ENCODE measurements around the gene INVS. TPM values are rescaled to one million over a fixed set of nuclear protein-coding genes. Genes with fewer than 3 reads are reported as not detected.
A peak's percentile ranks its signal among the peaks of the same experiment; 100 is the strongest.

INVS gene
- total RNA-seq: 10 to 100 TPM; 12.8 to 22.8 (median 18.2) TPM

DNA sequence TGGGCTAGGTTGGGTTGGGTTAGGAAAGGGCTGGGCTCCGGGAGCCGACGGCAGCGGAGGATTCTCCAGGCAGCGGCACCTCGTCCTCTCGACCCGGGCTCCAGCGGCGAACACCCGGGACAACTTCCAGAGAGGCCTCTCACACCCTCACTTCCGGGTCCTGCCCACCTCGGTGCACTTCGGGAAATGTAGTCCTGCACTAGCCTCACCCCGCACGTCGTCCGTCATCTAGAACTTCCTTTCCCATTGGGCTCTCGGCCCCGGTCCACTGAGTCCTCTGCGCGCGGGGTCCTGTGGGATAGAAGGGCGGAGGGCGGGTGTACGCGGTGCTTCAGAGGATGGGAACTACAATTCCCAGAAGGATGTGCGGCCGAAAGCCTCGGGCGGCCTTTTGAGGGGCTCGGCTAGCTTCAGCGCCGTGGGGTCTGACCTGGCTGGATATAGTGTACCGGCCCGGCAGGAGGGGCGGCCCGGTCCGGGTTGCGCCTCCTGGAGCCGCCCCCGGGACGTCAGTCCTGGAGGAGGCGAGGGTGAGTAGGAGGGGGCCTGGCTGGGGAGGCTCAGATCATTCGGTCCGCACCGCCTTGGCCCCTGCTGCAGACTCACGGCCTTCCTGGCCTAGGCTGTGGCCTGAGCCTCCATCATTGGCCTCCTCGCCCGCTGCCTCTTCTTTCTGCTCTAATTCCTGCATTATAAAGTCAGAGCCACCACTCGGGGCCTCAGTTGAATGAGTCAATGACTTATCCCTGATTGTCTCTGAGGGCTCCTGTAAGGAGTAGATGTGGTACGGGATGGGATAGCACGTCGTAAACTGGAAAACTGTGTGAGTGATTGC, at the start of gene INVS, which contains the start of gene ERP44:
Gene INVS (plus strand): TSS at position 357 of the 835 bp plus-strand sequence. CDS start 5,279 bp downstream, outside the sequence.
Gene ERP44 (minus strand): TSS at position 114 of the 835 bp plus-strand sequence. CDS start 160 bp downstream, outside the sequence.
- Histone ChIP-seq H3K9me3 (no peaks in the 10 kb centered on the region), H3K4me1 (peaks cover 31% of the 10 kb centered on the region), H3K27ac (peak within 1 kb of the TSS; percentile 92), H3K36me3 (peaks cover 3% of the 10 kb centered on the region), H3K27me3 (no peaks in the 10 kb centered on the region), H3K4me3 (peak within 1 kb of the TSS; percentile 88)
- peak; percentile 99 to 100 for DNase-seq (ENCODE audit: low spot score in 2 of 2)
- 0% methylated on average over 32 of the region's 54 CpGs for WGBS
- TF ChIP-seq POLR2A (IDR thresholded peaks at IDR 0.05) (peak; percentile 68 to 81), POLR2AphosphoS5 (IDR thresholded peaks at IDR 0.05) (peak in 2 of 3 donors; percentile 66 to 82)
- TF ChIP-seq, protein P1, sequence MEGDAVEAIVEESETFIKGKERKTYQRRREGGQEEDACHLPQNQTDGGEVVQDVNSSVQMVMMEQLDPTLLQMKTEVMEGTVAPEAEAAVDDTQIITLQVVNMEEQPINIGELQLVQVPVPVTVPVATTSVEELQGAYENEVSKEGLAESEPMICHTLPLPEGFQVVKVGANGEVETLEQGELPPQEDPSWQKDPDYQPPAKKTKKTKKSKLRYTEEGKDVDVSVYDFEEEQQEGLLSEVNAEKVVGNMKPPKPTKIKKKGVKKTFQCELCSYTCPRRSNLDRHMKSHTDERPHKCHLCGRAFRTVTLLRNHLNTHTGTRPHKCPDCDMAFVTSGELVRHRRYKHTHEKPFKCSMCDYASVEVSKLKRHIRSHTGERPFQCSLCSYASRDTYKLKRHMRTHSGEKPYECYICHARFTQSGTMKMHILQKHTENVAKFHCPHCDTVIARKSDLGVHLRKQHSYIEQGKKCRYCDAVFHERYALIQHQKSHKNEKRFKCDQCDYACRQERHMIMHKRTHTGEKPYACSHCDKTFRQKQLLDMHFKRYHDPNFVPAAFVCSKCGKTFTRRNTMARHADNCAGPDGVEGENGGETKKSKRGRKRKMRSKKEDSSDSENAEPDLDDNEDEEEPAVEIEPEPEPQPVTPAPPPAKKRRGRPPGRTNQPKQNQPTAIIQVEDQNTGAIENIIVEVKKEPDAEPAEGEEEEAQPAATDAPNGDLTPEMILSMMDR (IDR thresholded peaks at IDR 0.05): no peak

DNA sequence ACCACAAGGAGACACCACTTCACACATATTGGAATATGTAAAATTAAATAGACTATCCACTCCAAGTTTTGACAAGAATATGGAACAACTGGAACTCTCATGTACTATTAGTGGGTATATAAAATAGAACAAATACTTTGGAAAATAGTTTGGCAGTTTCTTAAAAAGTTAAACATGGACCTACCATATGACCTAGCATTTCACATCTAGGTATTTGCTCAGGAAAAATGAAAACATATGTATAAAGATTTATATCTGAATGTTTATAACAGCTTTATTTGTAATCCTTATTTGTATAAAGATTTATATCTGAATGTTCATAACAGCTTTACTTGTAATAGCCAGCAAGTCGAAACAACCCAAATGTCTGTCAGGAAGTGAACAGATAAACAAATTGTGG, 49.5 kb upstream of the INVS start:
- Histone ChIP-seq H3K27ac (no peak overlapping the region), H3K9me3 (no peaks in the 10 kb centered on the region), H3K4me3 (no peak overlapping the region), H3K4me1 (no peaks in the 10 kb centered on the region), H3K36me3 (peaks cover 29% of the 10 kb centered on the region), H3K27me3 (no peaks in the 10 kb centered on the region)
- TF ChIP-seq POLR2AphosphoS5 (IDR thresholded peaks at IDR 0.05): no peak
- TF ChIP-seq EP300 (IDR thresholded peaks at IDR 0.05): no peak
- TF ChIP-seq POLR2A (IDR thresholded peaks at IDR 0.05): no peak
- TF ChIP-seq, protein P1 (IDR thresholded peaks at IDR 0.05): no peak
- 83% methylated on average over 1 of the region's 1 CpG for WGBS
- no peak for DNase-seq (ENCODE audit: low spot score in 2 of 2)

GRCh38 chr9:100052375-100052774, 46.7 kb upstream of the INVS start:
- TF ChIP-seq EP300 (IDR thresholded peaks at IDR 0.05) (no peak), POLR2A (IDR thresholded peaks at IDR 0.05) (no peak)
- no peak for DNase-seq (ENCODE audit: low spot score in 2 of 2)
- Histone ChIP-seq H3K4me1 (no peaks in the 10 kb centered on the region), H3K4me3 (no peak overlapping the region), H3K9me3 (no peaks in the 10 kb centered on the region), H3K27me3 (no peaks in the 10 kb centered on the region), H3K36me3 (peaks cover 26% of the 10 kb centered on the region), H3K27ac (no peak overlapping the region)
- 71% methylated on average over 6 of the region's 6 CpGs for WGBS

DNA sequence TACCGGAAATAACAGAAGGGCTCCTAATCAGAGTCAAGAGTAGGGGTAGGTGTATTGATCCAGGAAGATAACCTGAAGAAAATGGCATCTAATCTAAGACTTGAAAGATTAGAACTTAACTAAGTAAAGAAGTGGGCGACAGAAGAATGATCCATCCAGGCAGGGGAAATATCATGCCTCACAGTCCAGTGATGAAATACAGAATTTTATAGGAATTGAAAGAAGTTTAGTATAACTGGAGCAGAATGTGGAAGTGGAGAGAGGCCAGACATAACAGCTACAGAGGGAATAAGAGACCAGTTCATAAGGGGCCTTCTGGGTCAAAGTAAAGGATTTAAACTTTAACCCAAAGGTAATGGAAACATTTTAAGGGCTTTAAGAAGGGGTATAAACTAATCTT, 42.5 kb upstream of the INVS start:
- WGBS: 91% methylated on average over 2 of the region's 2 CpGs
- H3K4me3 ChIP-seq: no peak overlapping the region

GRCh38 chr9:100057624-100058023, 41.4 kb upstream of the INVS start:
- Histone ChIP-seq H3K4me3 (no peak overlapping the region), H3K27ac (no peak overlapping the region), H3K4me1 (no peaks in the 10 kb centered on the region), H3K27me3 (no peaks in the 10 kb centered on the region), H3K9me3 (no peaks in the 10 kb centered on the region), H3K36me3 (peaks cover 14% of the 10 kb centered on the region)
- DNase-seq (ENCODE audit: low spot score in 2 of 2): no peak
- TF ChIP-seq EP300 (IDR thresholded peaks at IDR 0.05): no peak
- TF ChIP-seq POLR2A (IDR thresholded peaks at IDR 0.05): no peak
- TF ChIP-seq POLR2AphosphoS5 (IDR thresholded peaks at IDR 0.05): no peak
- TF ChIP-seq, protein P1 (IDR thresholded peaks at IDR 0.05): no peak

More for the DNA sequence above, 42.5 kb upstream of the INVS start:
- H3K27me3 ChIP-seq: no peaks in the 10 kb centered on the region
- no peaks in the 10 kb centered on the region for H3K4me1 ChIP-seq
- no peaks in the 10 kb centered on the region for H3K9me3 ChIP-seq
- no peak for DNase-seq (ENCODE audit: low spot score in 2 of 2)
- peaks cover 18% of the 10 kb centered on the region for H3K36me3 ChIP-seq
- TF ChIP-seq POLR2A (IDR thresholded peaks at IDR 0.05) (no peak), EP300 (IDR thresholded peaks at IDR 0.05) (no peak), POLR2AphosphoS5 (IDR thresholded peaks at IDR 0.05) (no peak)
- TF ChIP-seq, protein P1 (IDR thresholded peaks at IDR 0.05): no peak
- no peak overlapping the region for H3K27ac ChIP-seq

Measured in suprapubic skin (tissue), 4 donors.